GM13976 (cell line): ENCODE data around the gene RCN2.

Experiments used
- DNase-seq: peaks from one replicate; pipeline ENCODE4 v3.0.0; 2012; ENCODE audit warnings: low spot score
- CTCF ChIP-seq: IDR thresholded peaks from 2 replicates; pipeline ENCODE4 v1.5.1; 2012; ENCODE audit warnings: borderline replicate concordance, mild to moderate bottlenecking; ENCODE audit not compliant: insufficient read depth; ENCODE audit errors: extremely low read depth, missing control alignments, control extremely low read depth
- in situ Hi-C: fragments of 300-500 bp; cut with MboI; formaldehyde crosslinking; loops from one replicate; pipeline ENCODE4 v1.12.0; 2022; ENCODE audit warnings: low sequenced_read_pairs, mixed read lengths, inconsistent platforms; ENCODE audit not compliant: unreplicated experiment

RCN2 gene

GRCh38 chr15:76913737-76914136, 17.8 kb upstream of the RCN2 start:
- in situ Hi-C loops: no loop called here
- no peak for DNase-seq
- TF ChIP-seq CTCF: no peak

GRCh38 chr15:76916369-76916768, 15.2 kb upstream of the RCN2 start:
- no peak for DNase-seq
- in situ Hi-C loops: no loop called here
- no peak for TF ChIP-seq CTCF

GRCh38 chr15:76928201-76928600, 3.3 kb upstream of the RCN2 start:
- in situ Hi-C loops: no loop called here
- TF ChIP-seq CTCF: no peak
- DNase-seq: no peak

- in situ Hi-C loops: no loop called here
- DNase-seq: no peak
- TF ChIP-seq CTCF: no peak
These were observed 2.4 kb upstream of the RCN2 start for GRCh38 chr15:76929011-76929760.

- DNase-seq: no peak
- in situ Hi-C loops: no loop called here
- no peak for TF ChIP-seq CTCF
These were observed 635 bp upstream of the RCN2 start for GRCh38 chr15:76930831-76931396.

- TF ChIP-seq CTCF: no peak
- DNase-seq: no peak
- in situ Hi-C loops: no loop called here
These were observed 802 bp downstream of the RCN2 start for GRCh38 chr15:76932135-76932966.
